Trophoblast cell (in vitro differentiated cells and primary cell): ENCODE data around the gene MIER3.

Experiments
- DNase-seq, 2 donors: peaks; one replicate each; pipeline ENCODE4 v3.0.0-alpha.2; 2016
- H2AFZ ChIP-seq: 2 replicates; pipeline ENCODE4 v1.6.1; 2013; ENCODE audit warnings: low read length, moderate library complexity, mild to moderate bottlenecking; ENCODE audit not compliant: insufficient read depth, poor library complexity
- H2AK5ac ChIP-seq: 2 replicates; pipeline ENCODE4 v1.6.1; 2013; ENCODE audit warnings: mild to moderate bottlenecking, low read length
- H2BK120ac ChIP-seq: 2 replicates; pipeline ENCODE4 v1.6.1; 2013; ENCODE audit warnings: low read length, mild to moderate bottlenecking, moderate library complexity; ENCODE audit not compliant: insufficient read depth, poor library complexity
- H2BK12ac ChIP-seq: 2 replicates; pipeline ENCODE4 v1.6.1; 2013; ENCODE audit warnings: mild to moderate bottlenecking, low read length, moderate library complexity
- H2BK5ac ChIP-seq: 2 replicates; pipeline ENCODE4 v1.6.1; 2013; ENCODE audit warnings: low read length, low read depth, moderate library complexity, mild to moderate bottlenecking; ENCODE audit not compliant: poor library complexity
- H3K14ac ChIP-seq: 2 replicates; pipeline ENCODE4 v1.6.1; 2013; ENCODE audit warnings: mild to moderate bottlenecking, low read length
- H3K18ac ChIP-seq: 2 replicates; pipeline ENCODE4 v1.6.1; 2013; ENCODE audit warnings: mild to moderate bottlenecking, low read length
- H3K23ac ChIP-seq: 2 replicates; pipeline ENCODE4 v1.6.1; 2013; ENCODE audit warnings: low read length
- H3K27ac ChIP-seq: 2 replicates; pipeline ENCODE4 v1.5.1; 2013; ENCODE audit warnings: low read depth, mild to moderate bottlenecking, inconsistent platforms, low read length, moderate library complexity
- H3K27me3 ChIP-seq: 2 replicates; pipeline ENCODE4 v1.6.1; 2013; ENCODE audit warnings: inconsistent platforms, mild to moderate bottlenecking, low read length, moderate library complexity; ENCODE audit not compliant: insufficient read depth
- H3K36me3 ChIP-seq, 2 experiments: 1 replicate in 1 of 2; 2 replicates in 1 of 2; pipeline ENCODE4 v1.6.1; 2013; ENCODE audit warnings: low read length in 2 of 2, mild to moderate bottlenecking in 2 of 2, moderate library complexity in 1 of 2; ENCODE audit not compliant: insufficient read depth in 2 of 2, control insufficient read depth in 1 of 2
- H3K4ac ChIP-seq: 2 replicates; pipeline ENCODE4 v1.6.1; 2013; ENCODE audit warnings: low read depth, mild to moderate bottlenecking, low read length, moderate library complexity
- H3K4me1 ChIP-seq, 2 experiments: 1 replicate in 1 of 2; 2 replicates in 1 of 2; pipeline ENCODE4 v1.6.1; 2013; ENCODE audit warnings: low read length in 2 of 2, mild to moderate bottlenecking in 2 of 2, moderate library complexity in 1 of 2; ENCODE audit not compliant: insufficient read depth in 2 of 2, control insufficient read depth in 1 of 2
- H3K4me2 ChIP-seq: 2 replicates; pipeline ENCODE4 v1.6.1; 2013; ENCODE audit warnings: inconsistent platforms, mild to moderate bottlenecking, low read length, moderate library complexity
- H3K4me3 ChIP-seq: 2 replicates; pipeline ENCODE4 v1.5.1; 2013; ENCODE audit warnings: mild to moderate bottlenecking, low read depth, low read length, inconsistent platforms
- H3K79me1 ChIP-seq: one replicate; pipeline ENCODE4 v1.6.1; 2013; ENCODE audit warnings: low read length
- H3K79me2 ChIP-seq: 2 replicates; pipeline ENCODE4 v1.6.1; 2013; ENCODE audit warnings: low read length, mild to moderate bottlenecking; ENCODE audit not compliant: control insufficient read depth, insufficient read depth, poor library complexity
- H3K9ac ChIP-seq: 2 replicates; pipeline ENCODE4 v1.6.1; 2013; ENCODE audit warnings: mild to moderate bottlenecking, low read length
- H3K9me3 ChIP-seq: 2 replicates; pipeline ENCODE4 v1.6.1; 2013; ENCODE audit warnings: low read depth, mild to moderate bottlenecking, control low read depth, inconsistent platforms, low read length; ENCODE audit not compliant: insufficient read depth
- H4K12ac ChIP-seq: 2 replicates; pipeline ENCODE4 v1.6.1; 2013; ENCODE audit warnings: low read depth, mild to moderate bottlenecking, low read length, moderate library complexity
- H4K8ac ChIP-seq: 2 replicates; pipeline ENCODE4 v1.6.1; 2013; ENCODE audit warnings: low read depth, mild to moderate bottlenecking, low read length, moderate library complexity
- H4K91ac ChIP-seq: one replicate; pipeline ENCODE4 v1.6.1; 2013; ENCODE audit warnings: low read depth, mild to moderate bottlenecking, low read length, moderate library complexity
- WGBS: extraction: QIAGEN DNeasy Blood & Tissue Kit; methylation state at CpG from one replicate; pipeline ENCODE4 v1.1.7; 2013; ENCODE audit warnings: missing lambda C conversion rate; ENCODE audit not compliant: insufficient read length, insufficient coverage; ENCODE audit errors: extremely low coverage; 5-methylcytosine and 5-hydroxymethylcytosine counted together

The MIER3 gene

DNA sequence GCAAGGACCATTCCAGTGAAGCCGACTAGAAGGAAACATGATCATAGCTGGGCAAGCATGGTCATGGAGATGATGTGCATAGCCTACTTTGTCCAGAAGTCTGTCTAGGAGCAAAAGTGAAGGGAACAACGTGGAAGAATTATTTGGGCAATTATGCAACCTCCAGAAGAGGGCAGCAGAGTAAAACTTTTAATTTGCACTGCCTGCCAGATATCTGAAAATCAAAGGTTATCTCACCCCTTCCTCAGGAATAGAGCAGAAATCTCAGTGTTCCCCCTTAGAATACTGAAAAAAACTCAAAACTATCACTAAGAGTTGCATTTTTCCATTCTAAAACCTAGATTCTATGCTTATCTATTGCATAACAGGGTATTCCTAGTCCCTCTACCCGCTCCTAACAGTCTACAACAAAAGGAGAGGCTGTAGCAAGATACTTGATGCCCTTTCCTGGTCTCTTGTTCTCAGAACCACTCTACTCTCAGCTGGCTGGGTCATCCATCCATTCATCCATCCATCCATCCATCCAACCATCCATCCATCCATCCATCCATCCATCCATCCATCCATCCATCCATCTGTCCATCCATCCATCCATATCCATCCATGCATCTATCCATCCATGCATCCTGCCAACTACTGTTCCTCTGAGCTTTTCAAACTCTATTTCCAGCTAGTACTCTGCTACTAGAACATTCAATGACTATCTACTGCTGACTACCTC, 50.9 kb downstream of the MIER3 start:
- WGBS = no CpG with 5 or more reads among the region's 3 CpGs

DNA sequence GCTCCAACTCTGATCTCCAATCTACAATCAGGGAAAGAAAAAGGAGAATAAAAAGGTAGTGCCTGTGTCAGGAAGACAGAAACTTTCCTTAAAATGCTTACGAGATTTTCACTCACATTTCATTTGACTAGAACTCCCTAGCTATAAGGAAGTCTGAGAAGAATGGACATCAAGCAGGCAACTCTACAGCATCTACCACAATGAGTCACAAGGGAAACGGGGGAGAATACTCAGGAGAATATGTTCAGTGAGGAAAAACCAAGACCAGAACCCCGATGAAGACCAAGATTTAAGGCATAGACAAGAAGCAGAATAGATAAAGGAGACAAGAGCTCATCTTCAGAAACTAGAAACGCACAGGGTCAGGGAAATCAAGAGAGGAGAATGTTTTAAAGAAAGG, 51.5 kb downstream of the MIER3 start:
- Histone ChIP-seq H4K12ac (no peak overlapping the region), H2BK120ac (no peak overlapping the region), H3K4me1 (no peaks in the 10 kb centered on the region), H3K79me1 (no peaks in the 10 kb centered on the region), H4K91ac (no peak overlapping the region), H2BK12ac (no peak overlapping the region), H3K79me2 (no peaks in the 10 kb centered on the region), H3K18ac (no peak overlapping the region), H3K36me3 (no peaks in the 10 kb centered on the region), H3K27me3 (no peaks in the 10 kb centered on the region), H3K4me2 (no peak overlapping the region), H3K4ac (no peak overlapping the region), H3K23ac (no peak overlapping the region), H2BK5ac (no peak overlapping the region), H3K14ac (no peak overlapping the region), H2AFZ (no peak overlapping the region), H3K9me3 (peaks cover 3% of the 10 kb centered on the region), H2AK5ac (no peak overlapping the region), H3K9ac (no peak overlapping the region), H3K4me3 (no peak overlapping the region), H3K27ac (no peak overlapping the region), H4K8ac (no peak overlapping the region)
- DNase-seq = no peak
- no CpG with 5 or more reads among the region's 4 CpGs for WGBS

More for the DNA sequence above, 50.9 kb downstream of the MIER3 start:
- Histone ChIP-seq H3K27ac (no peak overlapping the region), H2AK5ac (no peak overlapping the region), H3K9me3 (peaks cover 3% of the 10 kb centered on the region), H3K4me1 (no peaks in the 10 kb centered on the region), H3K79me2 (no peaks in the 10 kb centered on the region), H4K91ac (no peak overlapping the region), H3K79me1 (no peaks in the 10 kb centered on the region), H3K27me3 (no peaks in the 10 kb centered on the region), H3K4ac (no peak overlapping the region), H3K4me3 (no peak overlapping the region), H2BK5ac (no peak overlapping the region), H3K14ac (no peak overlapping the region), H3K4me2 (no peak overlapping the region), H2BK120ac (no peak overlapping the region), H4K12ac (no peak overlapping the region), H2AFZ (no peak overlapping the region), H3K18ac (no peak overlapping the region), H3K36me3 (no peaks in the 10 kb centered on the region), H2BK12ac (no peak overlapping the region), H4K8ac (no peak overlapping the region), H3K23ac (no peak overlapping the region), H3K9ac (no peak overlapping the region)
- DNase-seq = peak; percentile 28 to 78

DNA sequence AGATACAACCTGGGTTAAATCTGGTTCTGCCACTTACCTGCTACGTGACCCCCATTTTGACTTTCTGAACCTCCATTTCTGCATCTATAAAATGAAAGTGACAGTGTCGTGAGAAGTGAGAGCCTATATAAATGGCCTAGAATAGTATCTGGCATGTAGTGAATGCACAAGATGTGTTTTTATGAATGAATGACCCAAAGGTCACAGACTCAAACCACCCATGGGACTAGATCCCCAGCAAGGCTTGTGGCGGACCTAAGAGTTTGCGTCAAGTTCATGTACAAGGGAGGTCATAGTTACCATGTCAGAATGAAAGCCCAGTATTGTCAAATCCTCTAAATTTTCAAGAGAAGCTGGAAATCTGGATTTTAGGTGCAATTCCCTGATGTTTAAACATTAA, 53.7 kb downstream of the MIER3 start:
- H2AFZ ChIP-seq = no peak overlapping the region
- H3K9ac ChIP-seq = no peak overlapping the region
- no peak overlapping the region for H3K4ac ChIP-seq
- no peak overlapping the region for H3K4me2 ChIP-seq
- H2AK5ac ChIP-seq = no peak overlapping the region
- no CpG with 5 or more reads among the region's 4 CpGs for WGBS
- no peak overlapping the region for H4K8ac ChIP-seq
- H2BK5ac ChIP-seq = no peak overlapping the region
- H3K23ac ChIP-seq = no peak overlapping the region
- no peaks in the 10 kb centered on the region for H3K9me3 ChIP-seq
- no peaks in the 10 kb centered on the region for H3K79me1 ChIP-seq
- no peak overlapping the region for H3K27ac ChIP-seq
- H3K36me3 ChIP-seq = peaks cover 0 to 5% of the 10 kb centered on the region in 2 experiments
- no peak overlapping the region for H2BK120ac ChIP-seq
- no peaks in the 10 kb centered on the region for H3K27me3 ChIP-seq
- no peaks in the 10 kb centered on the region for H3K4me1 ChIP-seq
- no peaks in the 10 kb centered on the region for H3K79me2 ChIP-seq
- H2BK12ac ChIP-seq = no peak overlapping the region
- no peak overlapping the region for H3K18ac ChIP-seq
- H4K12ac ChIP-seq = no peak overlapping the region
- DNase-seq = no peak
- H3K4me3 ChIP-seq = no peak overlapping the region
- H4K91ac ChIP-seq = no peak overlapping the region
- H3K14ac ChIP-seq = no peak overlapping the region

DNA sequence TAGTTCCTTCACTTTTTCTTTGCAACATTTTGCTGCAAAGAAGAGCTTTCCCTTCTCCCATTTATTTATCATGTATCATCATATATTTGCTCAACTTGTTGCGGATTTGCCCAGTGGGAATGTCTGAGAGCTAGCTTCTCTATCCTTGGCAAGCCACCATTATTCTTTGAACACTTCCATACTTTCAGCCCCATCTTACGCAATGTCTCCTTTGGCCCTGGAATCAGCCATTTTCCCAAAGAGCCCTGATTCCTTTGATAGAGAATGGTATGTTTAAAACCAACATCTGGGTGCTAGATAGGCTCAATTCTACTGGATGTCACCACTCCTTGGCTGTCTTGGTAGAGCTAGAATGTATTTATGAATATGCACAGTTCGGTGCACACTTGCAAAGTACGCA, 55.2 kb downstream of the MIER3 start:
- Histone ChIP-seq H3K18ac (no peak overlapping the region), H4K91ac (no peak overlapping the region), H2BK120ac (no peak overlapping the region), H3K27me3 (no peaks in the 10 kb centered on the region), H2AFZ (no peak overlapping the region), H2BK12ac (no peak overlapping the region), H4K12ac (no peak overlapping the region), H4K8ac (no peak overlapping the region), H3K36me3 (peaks cover 0 to 5% of the 10 kb centered on the region in 2 experiments), H3K4me2 (no peak overlapping the region), H3K79me2 (no peaks in the 10 kb centered on the region), H3K9me3 (no peaks in the 10 kb centered on the region), H3K4ac (no peak overlapping the region), H3K9ac (no peak overlapping the region), H3K79me1 (no peaks in the 10 kb centered on the region), H3K4me3 (no peak overlapping the region), H2AK5ac (no peak overlapping the region), H3K23ac (no peak overlapping the region), H3K27ac (no peak overlapping the region), H3K14ac (no peak overlapping the region), H3K4me1 (no peaks in the 10 kb centered on the region), H2BK5ac (no peak overlapping the region)
- no peak for DNase-seq
- WGBS = no CpG with 5 or more reads among the region's 4 CpGs
